BJ (cell line): ENCODE results near the gene LCN10. TPM values are rescaled to one million over a fixed set of nuclear protein-coding genes. Genes with fewer than 3 reads are reported as not detected.
A peak's percentile ranks its signal among the peaks of the same experiment; 100 is the strongest.

ENCODE experiments used
- CTCF ChIA-PET: fragments of 350-600 bp; formaldehyde crosslinking; extraction: SDS; loops from one replicate; lab custom pipeline; 2021; ENCODE audit warnings: antibody characterized with exemption, inconsistent platforms; lab: Yijun Ruan, JAX
- POLR2A ChIA-PET: fragments of 300-600 bp; sonication (Branson Sonifier 250); formaldehyde crosslinking; extraction: SDS; loops from one replicate; lab custom pipeline; 2021; ENCODE audit warnings: antibody characterized with exemption; lab: Charles Lee
- DNase-seq: peaks from one replicate; pipeline ENCODE4 v3.0.0-alpha.2; 2011; ENCODE audit warnings: low read depth
- H3K27me3 ChIP-seq: 2 replicates; pipeline ENCODE4 v1.6.0; 2011; ENCODE audit warnings: low read length; ENCODE audit not compliant: control insufficient read depth, insufficient read depth
- H3K36me3 ChIP-seq: 2 replicates; pipeline ENCODE4 v1.5.1; 2011; ENCODE audit warnings: low read length; ENCODE audit not compliant: control insufficient read depth, insufficient read depth
- H3K4me3 ChIP-seq: 2 replicates; pipeline ENCODE4 v1.5.1; 2011; ENCODE audit warnings: low read depth, mild to moderate bottlenecking, control low read depth, low read length
- polyA plus RNA-seq: library from polyadenylated mRNA; depleted of rRNA; stranded (reverse); fragments of >200 nt; gene quantifications from 2 replicates; pipeline ENCODE4 v1.2.3, GENCODE V29; 2011
- TF ChIP-seq, protein P1 (sequence below): IDR thresholded peaks from 2 replicates; pipeline ENCODE4 v1.5.1; 2011; ENCODE audit warnings: low read depth, mild to moderate bottlenecking, control low read depth, inconsistent platforms, low read length, moderate library complexity; ENCODE audit not compliant: insufficient read depth

Gene LCN10
- polyA plus RNA-seq, 1 experiment = not detected

GRCh38 chr9:136728080-136728547 lies 14.6 kb downstream of the LCN10 start:
- ChIA-PET POLR2A (interaction anchor here (0.6 kb wide), 3 partner anchors 9 to 85 kb away, joined by 3 to 4 read pairs (median 4); no protein-coding TSS in a partner anchor), CTCF (interaction anchor here (0.5 to 2.1 kb wide), 12 partner anchors 13 to 336 kb away, joined by 3 to 10 read pairs (median 4); no protein-coding TSS in a partner anchor)
- Histone ChIP-seq H3K4me3 (peak overlapping the region; percentile 97), H3K36me3 (peaks cover 28% of the 10 kb centered on the region), H3K27me3 (no peaks in the 10 kb centered on the region)
- TF ChIP-seq, protein P1, sequence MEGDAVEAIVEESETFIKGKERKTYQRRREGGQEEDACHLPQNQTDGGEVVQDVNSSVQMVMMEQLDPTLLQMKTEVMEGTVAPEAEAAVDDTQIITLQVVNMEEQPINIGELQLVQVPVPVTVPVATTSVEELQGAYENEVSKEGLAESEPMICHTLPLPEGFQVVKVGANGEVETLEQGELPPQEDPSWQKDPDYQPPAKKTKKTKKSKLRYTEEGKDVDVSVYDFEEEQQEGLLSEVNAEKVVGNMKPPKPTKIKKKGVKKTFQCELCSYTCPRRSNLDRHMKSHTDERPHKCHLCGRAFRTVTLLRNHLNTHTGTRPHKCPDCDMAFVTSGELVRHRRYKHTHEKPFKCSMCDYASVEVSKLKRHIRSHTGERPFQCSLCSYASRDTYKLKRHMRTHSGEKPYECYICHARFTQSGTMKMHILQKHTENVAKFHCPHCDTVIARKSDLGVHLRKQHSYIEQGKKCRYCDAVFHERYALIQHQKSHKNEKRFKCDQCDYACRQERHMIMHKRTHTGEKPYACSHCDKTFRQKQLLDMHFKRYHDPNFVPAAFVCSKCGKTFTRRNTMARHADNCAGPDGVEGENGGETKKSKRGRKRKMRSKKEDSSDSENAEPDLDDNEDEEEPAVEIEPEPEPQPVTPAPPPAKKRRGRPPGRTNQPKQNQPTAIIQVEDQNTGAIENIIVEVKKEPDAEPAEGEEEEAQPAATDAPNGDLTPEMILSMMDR = peak; percentile 72
- peak; percentile 18 for DNase-seq

DNA sequence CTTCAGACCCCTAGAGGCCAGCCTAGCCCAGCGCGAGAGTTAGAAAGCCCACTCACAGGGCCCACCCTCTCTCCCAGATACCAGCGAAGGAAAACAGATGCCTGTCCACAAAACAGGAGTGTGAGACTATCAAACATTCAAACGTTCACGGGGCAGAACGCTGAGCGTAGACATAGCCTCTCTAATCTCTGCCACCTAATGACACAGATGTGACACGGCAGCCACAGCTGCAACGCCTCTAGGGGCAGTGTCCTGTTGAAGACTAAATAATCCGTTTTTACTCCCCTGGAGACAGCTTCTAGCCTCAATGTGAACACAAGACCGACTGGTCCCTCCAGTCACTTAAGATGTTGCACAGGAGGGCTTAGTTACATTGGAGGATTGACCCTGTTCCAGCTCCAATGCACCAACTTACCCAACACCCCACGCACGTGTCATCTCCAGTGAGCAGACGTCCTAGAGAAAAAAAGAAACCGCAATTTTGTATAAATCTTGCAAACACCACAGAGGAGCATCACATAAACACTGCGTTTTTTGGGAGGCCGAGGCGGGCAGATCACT lies 16.0 kb downstream of the LCN10 start:
- H3K27me3 ChIP-seq = no peaks in the 10 kb centered on the region
- H3K4me3 ChIP-seq = peak overlapping the region; percentile 97
- TF ChIP-seq, protein P1 = peak; percentile 54
- H3K36me3 ChIP-seq = peaks cover 37% of the 10 kb centered on the region
- POLR2A ChIA-PET = interaction anchor here (0.6 kb wide), 1 partner anchor 28 kb away, joined by 8 read pairs; no protein-coding TSS in a partner anchor
- no peak for DNase-seq
- CTCF ChIA-PET = interaction anchor here (1.6 kb wide), 1 partner anchor 101 kb away, joined by 5 read pairs; no protein-coding TSS in a partner anchor

- TF ChIP-seq, protein P1 = no peak
- no peaks in the 10 kb centered on the region for H3K27me3 ChIP-seq
- peaks cover 41% of the 10 kb centered on the region for H3K36me3 ChIP-seq
- peak overlapping the region; percentile 97 for H3K4me3 ChIP-seq
- ChIA-PET CTCF (interaction anchor here (1.6 kb wide), 1 partner anchor 101 kb away, joined by 5 read pairs; no protein-coding TSS in a partner anchor), POLR2A (no interaction called here)
- DNase-seq = no peak
These were observed 16.6 kb downstream of the LCN10 start for GRCh38 chr9:136726118-136726517.

DNA sequence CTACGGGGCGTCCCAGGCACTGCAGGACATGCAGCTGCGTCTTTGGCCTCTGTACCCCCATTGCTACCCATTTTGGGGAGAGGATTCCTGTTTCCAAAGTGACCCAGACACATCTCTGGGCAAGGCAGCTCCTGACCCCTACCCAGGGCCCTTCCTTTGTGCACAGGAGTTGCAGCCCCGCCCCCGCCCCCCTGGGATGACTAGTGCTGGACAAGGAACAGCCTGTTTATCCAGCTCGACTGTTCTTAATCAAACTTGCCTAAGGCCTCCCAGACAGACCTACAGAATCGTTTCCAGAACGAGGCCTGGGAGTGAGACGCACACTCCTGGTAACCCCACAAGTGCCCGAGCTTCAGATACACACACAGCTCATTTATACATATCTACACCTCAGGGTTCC lies 17.1 kb downstream of the LCN10 start:
- Histone ChIP-seq H3K4me3 (peak overlapping the region; percentile 97; the same call in 1 of the 2 replicates), H3K36me3 (peaks cover 42% of the 10 kb centered on the region), H3K27me3 (no peaks in the 10 kb centered on the region)
- ChIA-PET CTCF (no interaction called here), POLR2A (no interaction called here)
- DNase-seq = no peak
- TF ChIP-seq, protein P1 = no peak

DNA sequence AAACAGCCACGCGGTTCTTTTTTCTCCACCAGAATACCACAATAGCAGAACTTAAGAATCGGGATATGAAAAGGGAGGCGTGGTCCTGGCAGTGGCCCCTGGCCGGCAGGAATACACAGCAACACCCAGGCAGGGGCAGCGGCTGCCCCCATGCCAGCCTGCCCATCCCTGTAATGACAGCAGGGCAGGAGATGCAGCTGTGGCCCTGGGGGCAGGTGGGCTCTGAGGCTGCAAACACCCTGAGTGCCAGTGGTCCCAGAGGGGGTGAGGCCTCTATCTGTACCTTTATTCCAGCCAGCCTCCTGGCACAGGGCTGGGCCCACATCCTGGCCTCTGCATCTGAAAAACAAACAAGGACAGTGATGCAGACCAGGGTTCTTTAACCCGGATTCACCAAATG lies 18.0 kb downstream of the LCN10 start:
- TF ChIP-seq, protein P1 = no peak
- no peak for DNase-seq
- ChIA-PET CTCF (no interaction called here), POLR2A (no interaction called here)
- H3K36me3 ChIP-seq = peaks cover 42% of the 10 kb centered on the region
- H3K4me3 ChIP-seq = no peak overlapping the region
- H3K27me3 ChIP-seq = no peaks in the 10 kb centered on the region
